HG02571 (cell line): ENCODE results near the gene GRK6.

Experiments
- ATAC-seq: cut with Tn5 transposase; IDR thresholded peaks from one replicate; pipeline ENCODE4 v1.9.1; 2021; ENCODE audit warnings: mild to moderate bottlenecking, moderate library complexity; ENCODE audit not compliant: unreplicated experiment

Gene GRK6

DNA sequence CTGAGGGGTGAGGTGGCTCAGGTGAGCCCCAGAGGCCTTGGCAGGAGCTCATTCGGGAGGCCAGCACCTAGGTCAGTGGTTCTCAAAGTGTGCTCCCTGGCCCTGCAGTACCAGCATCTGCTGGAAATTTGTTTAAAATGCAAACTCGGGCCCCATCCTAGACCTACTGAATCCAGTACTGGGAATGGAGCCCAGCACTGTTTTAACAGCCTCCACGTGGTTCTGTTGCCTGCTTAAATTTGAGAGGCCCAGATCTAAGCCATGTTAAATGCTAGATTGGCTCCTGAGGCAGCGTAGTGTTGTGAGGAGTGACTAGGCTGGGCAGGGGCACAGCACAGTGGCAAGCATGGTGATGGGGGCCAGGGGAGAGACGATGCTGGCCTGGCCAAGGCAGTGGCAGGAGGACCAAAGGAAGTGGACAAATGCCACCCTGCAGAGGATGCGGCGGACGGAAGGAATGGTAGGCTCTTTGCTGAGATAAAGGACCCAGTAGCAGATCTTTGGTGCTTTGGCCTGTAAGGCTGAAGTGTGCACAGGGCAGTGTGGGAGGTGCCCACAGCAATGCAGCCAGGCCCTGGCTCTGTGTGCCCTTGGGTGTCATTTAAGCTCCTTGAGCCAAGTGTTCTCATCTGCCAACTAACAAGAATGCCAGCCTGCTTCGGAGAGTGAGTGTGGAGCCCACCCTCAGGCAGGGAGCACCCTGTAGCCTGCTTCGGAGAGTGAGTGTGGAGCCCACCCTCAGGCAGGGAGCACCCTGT, 24.4 kb downstream of the GRK6 start:
- ATAC-seq: no peak

DNA sequence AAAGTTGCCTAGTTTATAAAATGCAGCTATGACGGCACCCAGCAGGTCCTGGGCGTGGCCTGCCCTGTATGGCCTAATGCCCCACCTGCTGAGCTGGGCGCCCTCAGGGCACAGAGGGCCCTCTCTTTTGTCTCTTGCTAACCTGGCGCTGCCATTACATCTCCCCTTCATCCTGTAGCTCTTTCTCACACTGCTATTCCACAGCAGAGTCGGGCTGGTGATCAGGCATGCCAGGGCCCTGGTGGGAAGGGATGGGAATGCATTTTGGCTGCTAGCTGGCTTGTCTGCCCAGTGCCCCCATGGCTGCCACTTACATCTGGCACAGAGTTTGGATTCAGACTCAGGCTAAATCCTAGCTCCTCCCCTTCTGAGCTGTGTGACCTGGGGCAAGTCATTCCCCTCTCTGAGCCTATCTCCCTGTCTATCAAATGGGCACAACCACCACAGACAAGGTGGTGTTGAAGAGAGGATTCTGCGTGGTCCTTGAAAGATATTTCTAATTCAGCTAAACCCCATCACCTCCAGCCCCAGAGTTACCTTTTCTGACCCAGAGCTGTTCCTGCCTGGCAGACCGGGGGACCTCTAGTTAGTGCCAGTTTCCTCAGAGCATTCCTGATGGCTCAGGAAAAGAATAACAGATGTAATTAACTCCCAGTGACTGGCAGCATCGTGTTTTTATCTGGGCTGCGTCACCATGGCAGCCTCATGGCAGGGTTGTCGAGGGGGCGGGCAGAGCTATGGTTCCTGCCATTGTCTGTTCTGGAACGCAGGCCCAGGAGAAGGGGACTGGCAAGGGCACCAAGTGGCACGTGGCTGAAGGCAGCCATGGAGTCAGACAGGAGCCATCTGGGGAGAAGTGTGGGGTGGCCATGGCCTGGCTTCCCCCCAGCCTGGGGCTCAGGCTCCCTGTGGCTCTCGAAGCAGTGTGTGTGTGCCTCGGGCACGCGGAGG, 26.5 kb downstream of the GRK6 start:
- ATAC-seq: no peak

DNA sequence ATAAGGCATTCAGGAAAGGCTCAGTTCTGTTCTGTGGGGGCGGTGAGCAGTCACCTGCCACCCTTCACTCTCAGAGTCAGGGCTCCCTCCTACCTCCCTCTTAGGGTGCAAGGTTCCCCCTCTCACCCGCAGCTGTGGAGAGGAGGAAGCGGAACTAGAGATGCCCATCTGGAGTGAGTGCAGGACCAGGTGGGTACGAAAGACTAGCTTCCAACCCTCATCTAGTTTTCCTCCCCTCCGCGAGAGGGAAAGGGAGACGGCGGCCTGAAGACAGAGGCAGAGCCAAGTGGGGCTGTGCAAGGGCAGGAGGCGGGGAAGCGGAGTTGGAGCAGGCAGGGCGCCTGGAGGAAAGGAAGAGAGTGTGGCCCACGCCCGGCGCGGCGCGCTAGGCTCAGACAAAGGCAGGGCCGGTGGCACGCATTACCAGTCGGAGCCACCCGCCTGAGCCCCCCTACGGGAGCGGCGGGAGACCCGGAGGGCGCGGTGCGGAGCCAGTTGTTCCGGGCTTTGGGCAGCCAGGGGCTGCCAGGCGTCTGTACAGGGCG, 27.4 kb downstream of the GRK6 start:
- peak; percentile 3 for ATAC-seq

DNA sequence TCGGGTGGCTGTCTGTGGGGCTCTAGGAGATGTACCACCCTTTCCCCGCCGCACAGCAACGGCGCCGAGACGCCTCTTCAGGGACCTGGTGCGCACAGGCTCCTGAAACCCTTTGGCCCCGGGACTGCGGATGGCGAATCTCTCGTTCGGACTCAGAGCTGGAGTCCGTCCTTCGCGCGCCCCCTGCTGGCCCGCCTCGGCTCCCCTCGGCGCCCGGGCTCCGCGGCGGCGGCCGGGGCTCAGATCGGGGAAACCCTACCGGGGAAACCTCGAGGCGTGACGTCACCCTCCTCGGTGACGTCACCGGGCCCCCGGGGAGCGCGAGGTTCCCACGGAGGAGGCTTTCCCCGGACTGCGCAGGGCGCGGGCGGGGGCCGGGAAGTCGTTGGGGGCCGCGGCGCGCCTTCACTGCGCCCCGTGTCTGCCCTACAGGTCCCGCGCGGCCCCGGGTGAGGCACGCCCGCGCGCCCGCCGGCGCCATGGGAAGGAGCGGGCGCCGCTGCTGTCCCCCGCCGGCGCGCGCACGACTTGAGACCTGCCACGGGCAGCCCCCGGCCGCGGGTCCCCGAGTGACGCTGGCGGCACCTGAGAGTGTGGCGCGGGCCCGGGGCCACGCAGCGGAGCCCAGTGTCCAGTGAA, 28.0 kb downstream of the GRK6 start:
- ATAC-seq: peak; percentile 45

DNA sequence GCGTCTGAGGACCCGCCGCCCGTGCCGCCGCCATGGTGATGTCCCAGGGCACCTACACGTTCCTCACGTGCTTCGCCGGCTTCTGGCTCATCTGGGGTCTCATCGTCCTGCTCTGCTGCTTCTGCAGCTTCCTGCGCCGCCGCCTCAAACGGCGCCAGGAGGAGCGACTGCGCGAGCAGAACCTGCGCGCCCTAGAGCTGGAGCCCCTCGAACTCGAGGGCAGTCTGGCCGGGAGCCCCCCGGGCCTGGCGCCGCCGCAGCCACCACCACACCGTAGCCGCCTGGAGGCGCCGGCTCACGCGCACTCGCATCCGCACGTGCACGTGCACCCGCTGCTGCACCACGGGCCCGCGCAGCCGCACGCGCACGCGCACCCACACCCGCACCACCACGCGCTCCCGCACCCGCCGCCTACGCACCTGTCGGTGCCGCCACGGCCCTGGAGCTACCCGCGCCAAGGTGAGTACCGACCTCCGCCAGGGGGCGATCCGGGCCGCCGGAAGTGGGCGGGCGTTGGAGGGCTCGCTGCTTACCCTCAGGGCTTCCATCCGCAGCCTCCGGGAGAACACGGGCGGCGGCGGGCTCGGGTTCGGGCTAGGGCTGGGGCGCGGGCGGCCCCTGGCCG, 28.7 kb downstream of the GRK6 start:
- peak; percentile 47 for ATAC-seq

DNA sequence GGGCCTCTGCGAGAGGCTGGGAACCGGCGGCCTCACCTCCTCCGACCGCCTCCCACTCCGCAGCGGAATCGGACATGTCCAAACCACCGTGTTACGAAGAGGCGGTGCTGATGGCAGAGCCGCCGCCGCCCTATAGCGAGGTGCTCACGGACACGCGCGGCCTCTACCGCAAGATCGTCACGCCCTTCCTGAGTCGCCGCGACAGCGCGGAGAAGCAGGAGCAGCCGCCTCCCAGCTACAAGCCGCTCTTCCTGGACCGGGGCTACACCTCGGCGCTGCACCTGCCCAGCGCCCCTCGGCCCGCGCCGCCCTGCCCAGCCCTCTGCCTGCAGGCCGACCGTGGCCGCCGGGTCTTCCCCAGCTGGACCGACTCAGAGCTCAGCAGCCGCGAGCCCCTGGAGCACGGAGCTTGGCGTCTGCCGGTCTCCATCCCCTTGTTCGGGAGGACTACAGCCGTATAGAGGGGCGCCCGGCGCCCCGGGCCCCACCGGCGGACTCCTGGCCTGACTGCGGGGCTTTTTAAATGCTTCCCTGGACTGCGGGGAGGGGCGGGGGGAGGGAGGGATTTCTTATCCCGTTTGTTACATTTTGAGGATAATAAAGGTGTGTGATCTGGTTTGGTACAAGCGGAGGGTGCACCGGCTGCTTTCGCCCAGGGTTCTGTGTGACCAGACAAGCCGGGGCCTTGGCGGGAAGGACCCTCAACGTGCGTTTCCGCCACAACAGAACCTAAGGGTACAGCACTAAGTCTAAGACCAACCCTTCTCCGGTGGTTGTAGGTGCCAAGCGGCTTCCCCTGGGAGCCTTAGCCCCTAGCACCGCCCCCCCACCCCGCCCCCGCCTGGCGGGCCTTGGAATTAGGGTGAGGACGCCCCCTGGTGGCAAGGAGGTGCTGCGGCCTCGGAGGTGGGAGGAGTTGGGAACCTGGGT, 29.4 kb downstream of the GRK6 start:
- peak; percentile 10 for ATAC-seq

- no peak for ATAC-seq
Measured at GRCh38 chr5:177456591-177456964, 30.1 kb downstream of the GRK6 start.

- no peak for ATAC-seq
Measured at GRCh38 chr5:177456976-177457851, 30.7 kb downstream of the GRK6 start.

DNA sequence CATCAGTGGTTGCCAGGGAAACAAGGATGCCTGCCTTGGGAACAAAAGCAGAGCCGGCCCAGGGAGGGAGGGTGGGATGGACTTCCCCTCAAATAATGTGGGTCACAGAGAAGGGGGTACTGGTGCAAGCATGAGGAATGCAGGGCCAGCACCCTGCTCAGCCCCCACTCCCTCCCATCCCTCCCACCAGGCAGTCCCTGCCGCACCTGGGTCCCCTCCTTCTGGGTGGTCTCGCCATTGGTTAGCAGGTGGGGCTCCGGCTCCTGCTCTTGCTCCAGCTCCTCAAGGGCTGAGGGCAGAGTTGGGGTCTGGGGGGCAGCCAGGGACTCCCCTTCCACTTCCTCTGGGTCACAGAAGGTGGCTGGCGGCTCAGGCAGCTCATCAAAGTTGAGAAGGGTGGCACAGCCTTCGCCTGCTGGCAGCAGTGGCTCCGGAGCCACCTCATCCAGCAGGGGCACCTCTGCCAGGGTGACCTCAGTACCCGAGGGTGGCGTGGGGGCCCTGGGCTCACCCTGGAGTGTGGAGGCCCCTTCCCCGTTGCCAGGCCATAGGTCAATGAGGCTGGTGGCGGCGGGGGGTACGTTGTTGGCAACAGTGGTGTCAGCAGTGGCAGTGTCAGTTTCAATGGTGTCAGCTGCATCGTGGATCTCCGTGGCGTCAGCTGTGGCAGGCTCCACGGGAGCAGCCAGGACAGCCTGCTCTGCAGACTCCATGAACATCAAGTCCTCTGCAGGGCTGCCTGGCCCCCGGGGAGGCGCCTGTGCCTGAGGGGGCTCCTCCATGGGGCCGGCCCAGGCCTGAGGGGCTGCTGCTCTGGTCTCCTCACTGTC, 31.6 kb downstream of the GRK6 start:
- no peak for ATAC-seq

DNA sequence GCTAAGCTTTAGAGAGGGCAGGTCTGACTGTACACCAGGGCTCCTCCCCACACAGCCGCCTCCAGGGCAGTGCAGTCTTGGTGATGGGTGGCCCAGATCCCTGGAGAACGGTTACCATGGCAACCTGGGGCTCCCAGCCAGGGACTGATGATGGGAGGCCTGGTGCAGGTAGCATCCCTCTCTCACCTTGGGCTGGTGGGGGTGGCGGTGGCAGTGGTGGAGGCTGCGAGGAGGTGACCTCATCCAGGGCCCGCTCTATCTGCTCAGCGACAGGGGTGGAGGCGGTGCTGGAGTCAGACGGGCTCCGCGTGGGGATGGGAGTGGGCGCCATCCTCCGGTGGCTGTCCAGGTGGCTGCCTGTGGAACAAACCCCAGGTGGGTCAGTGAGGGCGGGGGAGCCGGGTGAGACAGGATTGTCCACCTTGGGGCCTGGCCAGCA, 32.5 kb downstream of the GRK6 start:
- ATAC-seq: no peak

DNA sequence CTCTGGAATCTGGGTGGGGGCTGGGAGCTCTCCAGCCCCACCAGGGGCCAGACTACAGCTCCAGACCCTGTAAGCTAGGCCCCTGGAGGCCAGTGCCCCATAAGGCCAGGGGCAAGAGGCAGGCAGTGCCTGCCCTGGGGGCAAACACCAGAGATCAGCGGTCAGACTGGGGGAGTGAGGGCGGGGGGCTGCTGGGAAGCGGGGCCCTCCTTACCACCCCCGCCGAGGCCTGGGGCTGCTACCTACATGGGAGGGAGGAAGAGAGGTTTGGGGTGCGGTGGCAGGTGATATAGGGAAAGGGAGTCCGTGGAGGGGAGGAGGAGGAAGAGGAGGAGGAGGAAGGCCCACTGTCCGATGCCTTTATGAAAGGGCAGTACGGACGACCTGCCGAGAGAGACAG, 32.9 kb downstream of the GRK6 start:
- ATAC-seq: no peak

GRCh38 chr5:177459819-177460628, 33.5 kb downstream of the GRK6 start:
- ATAC-seq: no peak

- ATAC-seq: no peak
Measured at GRCh38 chr5:177462021-177462670, 35.7 kb downstream of the GRK6 start.

DNA sequence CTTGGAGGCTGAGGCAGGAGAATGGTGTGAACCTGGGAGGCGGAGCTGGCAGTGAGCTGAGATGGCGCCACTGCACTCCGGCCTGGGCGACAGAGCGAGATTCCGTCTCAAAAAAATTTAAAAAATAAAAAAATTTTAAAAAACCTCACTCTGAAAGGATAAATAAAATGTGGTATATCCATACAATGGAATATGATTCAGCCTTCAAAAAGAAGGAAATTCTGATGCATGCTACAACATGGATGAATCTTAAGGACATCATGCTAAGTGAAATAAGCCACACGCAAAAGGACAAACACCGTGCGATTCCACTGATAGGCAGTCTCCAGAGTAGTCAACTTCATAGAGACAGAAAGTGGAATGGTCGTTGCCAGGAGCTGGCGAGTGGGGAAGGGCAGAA, 38.6 kb downstream of the GRK6 start:
- ATAC-seq: no peak

DNA sequence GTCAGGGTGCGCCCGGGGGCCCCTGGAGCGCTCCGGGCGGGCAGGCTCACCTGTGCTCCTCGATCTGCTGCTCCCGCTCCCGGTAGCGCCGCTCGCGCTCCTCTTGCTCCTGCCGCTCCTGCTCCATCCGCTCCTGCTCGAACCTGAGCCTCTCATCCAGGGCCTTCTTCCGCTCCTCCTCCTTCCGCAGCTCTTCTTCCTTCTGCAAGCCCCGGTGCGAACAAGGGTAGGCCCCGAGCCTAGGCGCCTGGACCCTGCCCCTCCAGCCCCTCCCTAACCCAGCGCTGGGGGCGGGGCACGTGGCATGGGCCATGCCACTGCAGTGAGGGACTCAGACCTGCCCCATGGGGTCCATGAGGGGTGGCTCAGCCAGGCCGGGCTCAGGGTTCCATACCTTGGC, 40.4 kb downstream of the GRK6 start:
- no peak for ATAC-seq

- ATAC-seq: no peak
Measured at GRCh38 chr5:177467436-177467835, 41.0 kb downstream of the GRK6 start.

DNA sequence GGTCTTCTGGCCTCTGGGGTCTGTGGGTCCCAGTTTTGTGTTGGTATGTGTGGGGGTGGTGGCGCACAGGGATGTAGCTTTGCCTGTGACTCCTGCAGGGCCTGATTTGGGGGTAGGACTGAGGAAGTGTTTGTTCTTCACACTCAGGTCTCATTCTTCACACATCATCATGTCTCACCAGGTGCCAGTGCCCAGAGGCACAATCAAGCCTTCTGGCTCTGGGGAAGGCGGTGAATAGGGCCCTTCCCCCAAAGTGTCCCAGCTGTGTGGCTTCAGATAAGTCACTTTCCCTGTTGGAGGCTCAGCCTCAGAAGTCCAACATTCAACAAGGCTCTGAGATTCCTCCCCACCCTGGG, 41.8 kb downstream of the GRK6 start:
- no peak for ATAC-seq
